NCI-H1436 treated with DMSO at 0.1 percent for 48 hours (cell line): ENCODE measurements around the gene SLC38A1.

Source experiments
- DNase-seq: peaks from one replicate; lab custom pipeline; 2025; lab: John Stamatoyannopoulos, UW

Gene SLC38A1

DNA sequence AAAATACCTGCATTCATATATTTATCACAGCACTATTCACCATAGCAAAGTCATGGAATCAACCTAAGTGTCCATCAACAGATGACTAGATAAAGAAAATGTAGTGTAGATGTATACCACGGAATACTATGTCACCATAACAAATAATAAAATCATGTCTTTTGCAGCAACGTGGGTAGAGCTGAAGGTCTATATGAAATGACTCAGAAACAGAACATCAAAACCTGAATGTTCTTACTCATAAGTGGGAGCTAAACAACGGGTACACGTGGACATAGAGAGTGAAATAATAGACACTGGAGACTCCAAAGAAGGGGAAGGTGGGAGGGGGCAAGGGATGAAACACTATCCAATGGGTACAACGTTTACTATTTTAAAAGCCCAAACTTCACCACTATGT, 37.9 kb downstream of the SLC38A1 start:
- no peak for DNase-seq

- DNase-seq = no peak
These were observed 38.5 kb downstream of the SLC38A1 start for GRCh38 chr12:46230306-46230705.

- DNase-seq = no peak
These were observed 41.2 kb downstream of the SLC38A1 start for GRCh38 chr12:46227616-46228015.

DNA sequence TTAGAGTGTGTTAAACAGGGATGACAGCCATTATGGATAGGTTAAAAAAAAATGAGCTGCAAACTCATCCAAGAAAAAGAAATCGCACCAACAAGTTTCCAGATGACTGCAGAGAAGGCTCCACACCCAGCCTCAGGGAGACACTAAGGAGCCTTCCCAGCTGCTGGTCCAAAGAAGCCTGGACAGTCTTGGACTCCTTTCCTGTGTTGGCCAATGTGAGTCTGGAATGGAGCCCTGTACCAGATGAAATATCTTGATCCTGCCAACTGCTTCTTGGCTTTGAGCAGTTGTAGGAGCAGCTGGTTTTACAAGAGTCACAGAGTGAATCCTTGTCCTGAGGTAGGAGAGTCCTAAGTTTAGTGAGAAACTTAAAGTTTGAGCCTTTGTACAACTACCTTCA, 44.5 kb downstream of the SLC38A1 start:
- DNase-seq = no peak

DNA sequence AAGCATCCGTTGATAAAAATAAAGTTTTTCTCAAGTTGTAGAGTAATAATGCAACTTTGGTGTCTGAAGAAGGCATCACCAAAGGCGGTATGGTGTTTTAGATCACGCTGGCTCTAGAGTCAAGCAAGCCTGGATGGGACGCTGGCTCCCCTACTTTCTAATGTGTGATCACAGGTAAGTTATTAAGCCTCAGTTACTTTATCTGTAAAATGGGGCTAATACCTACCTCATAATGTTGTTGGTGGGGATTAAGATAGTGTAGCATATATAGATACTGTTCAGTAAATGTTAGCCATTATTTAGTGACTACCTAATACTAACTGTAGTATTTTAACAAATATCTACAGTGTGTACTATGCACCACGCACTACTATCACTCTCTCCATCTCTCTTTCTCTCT, 45.8 kb downstream of the SLC38A1 start:
- no peak for DNase-seq

DNA sequence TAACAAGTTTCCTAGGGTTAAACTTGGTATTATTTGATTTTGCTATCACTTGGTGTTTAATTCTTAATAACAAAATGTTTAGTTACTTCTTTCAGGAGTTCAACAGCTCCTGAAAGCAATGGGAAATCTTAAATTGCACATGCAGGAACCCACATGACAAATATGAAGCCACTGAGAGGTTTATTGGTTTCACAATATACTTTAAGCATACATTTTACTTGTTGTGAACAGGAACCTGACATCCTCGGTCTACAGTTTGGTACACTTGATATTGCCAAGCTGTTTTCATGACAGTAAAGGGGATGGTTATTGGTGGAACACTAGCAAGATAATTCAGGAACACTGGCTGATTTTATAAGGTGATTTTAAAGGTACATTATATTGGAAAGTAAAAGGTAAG, 46.2 kb downstream of the SLC38A1 start:
- no peak for DNase-seq

DNA sequence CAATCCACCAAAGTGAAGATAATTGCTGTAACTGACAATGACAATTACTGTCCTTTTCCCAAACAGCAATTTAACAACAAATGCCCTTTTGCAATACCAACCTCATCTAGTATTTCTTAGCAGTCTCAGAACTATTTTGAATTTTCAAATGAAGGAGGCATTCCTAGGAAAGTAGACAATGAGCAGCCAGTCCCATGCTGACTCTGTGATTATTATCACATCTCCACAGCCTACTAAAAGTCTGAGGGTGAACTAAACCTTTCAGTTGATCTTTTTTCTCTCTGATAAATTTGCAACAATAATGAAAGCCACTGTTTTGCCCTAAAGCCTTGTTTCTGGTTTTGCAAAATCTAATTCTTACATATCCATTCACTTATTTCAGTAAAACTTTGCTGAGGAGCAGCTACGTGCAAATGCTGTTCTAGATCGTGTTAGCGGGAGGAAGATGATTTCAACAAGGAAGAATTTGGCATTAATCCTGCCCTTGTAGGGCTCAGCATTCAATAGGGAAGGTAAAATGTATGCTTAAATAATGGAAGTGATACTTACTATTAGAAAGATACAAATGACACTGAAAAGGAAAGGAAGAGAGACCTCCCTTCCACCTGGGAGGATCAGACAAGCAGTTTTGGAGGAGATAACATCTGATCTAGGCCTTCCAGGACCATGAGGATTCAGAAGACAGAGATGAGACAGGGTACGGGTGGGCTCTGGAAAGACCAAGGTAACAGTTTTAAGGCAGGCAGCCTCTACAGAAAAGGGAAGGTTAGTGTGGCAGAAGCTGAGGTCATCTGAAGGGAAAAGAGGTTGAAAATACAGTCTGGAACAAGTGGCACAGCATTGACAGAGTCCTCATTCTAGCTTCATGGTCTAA, 47.4 kb downstream of the SLC38A1 start:
- DNase-seq = no peak

- no peak for DNase-seq
These were observed 48.8 kb downstream of the SLC38A1 start for GRCh38 chr12:46219877-46220655.

GRCh38 chr12:46219132-46219876, 49.5 kb downstream of the SLC38A1 start:
- no peak for DNase-seq

DNA sequence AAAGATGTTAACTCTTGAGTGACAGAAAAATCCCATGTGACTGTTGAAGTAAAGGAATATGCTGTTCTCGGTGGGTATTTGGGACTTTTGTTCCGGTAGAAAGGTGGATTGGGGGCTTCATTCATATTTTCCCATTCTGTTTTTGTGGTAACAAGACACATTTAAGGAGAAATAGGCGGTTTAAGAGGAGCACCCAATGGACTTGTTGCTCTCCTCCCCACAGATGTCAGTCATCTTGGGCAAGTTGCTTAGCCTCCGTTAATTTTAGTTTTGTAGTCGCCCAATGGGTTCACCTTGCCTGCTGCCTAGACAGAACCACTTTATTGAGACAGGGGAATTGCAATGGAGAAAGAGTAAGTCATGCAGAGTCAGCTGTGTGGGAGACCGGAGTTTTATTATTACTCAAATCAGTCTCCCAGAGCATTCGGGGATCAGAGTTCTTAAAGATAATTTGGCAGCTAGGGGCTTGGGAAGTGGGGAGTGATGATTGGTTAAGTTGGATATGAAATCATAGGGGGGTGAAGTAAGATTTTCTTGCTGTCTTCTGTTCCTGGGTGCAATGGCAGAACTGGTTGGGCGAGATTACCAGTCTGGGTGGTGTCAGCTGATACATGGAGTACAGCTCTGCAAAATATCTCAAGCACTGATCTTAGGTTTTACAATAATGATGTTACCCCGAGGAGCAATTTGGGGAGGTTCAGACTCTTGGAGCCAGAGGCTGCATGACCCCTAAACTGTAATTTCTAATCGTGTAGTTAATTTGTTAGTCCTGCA, 50.3 kb downstream of the SLC38A1 start:
- no peak for DNase-seq

DNA sequence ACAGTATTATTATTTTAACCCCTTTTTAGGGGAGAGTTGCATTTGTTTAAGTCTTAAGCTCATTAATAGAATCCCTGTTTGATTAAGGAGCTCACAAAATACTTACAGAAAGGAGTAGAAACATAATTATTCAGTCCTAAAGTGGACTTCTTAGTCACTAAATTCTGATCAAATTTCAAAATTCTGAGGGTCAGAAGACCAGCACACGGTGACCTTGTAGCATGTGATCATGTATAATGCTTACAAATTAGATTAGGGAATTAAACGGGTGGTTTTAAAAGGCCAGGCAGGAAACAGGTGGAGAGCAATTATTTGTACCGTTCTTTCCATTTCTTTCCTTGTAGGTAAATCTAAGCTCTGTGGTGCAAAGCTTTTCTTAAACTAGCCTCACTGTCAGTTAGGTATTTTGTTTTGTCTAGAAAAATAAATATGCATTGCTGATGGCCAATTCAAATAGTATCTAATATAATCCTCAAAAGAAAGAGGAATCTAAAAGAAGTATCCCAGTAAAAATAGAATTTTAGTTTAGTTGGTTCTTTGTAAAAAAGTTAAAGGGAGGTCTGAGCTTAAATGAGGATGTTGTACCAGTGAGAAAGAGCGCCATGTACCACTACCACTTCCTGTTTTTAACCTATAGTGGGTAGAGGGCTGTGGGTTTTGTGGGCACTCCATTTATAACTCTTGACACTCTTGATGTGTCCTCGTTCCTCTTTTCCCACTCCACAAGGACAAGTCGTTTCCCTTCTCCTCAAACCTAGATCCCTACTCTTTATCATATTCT, 51.1 kb downstream of the SLC38A1 start:
- no peak for DNase-seq

DNA sequence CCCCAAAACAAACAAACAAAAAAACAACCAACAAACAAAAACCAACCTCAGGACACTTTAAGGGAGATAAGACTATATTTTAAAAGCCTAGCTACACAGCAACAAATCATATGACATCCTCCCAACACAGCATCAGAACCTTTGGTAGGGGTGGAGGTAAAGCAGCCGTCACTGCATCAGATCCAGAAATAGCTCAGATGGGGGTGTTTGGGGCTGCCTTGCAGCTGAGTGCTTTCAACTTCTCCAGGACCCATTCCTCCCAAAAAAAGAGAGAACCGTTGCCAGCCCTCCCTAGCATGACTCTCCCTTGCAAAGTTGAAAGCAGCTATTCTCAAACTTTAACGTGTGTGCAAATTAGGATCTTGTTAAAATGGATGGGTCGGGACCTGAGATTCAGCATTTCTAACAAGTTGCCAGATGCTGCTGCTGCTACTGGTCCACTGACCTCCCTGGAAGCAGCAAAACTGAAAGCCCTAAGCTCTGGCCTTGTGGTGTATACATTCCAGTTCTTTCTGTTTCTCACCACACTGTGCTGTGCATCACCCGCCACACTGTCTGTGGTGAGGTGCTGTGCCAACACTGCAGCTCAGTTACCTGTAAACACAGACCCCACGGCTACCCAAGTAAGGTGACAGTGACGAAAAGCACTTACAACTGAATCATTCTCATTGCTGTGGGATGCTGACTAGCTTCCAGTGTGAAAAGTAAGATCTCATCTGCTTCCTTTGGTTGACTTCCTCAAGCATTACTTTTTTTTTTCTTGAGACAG, 54.0 kb downstream of the SLC38A1 start:
- no peak for DNase-seq

DNA sequence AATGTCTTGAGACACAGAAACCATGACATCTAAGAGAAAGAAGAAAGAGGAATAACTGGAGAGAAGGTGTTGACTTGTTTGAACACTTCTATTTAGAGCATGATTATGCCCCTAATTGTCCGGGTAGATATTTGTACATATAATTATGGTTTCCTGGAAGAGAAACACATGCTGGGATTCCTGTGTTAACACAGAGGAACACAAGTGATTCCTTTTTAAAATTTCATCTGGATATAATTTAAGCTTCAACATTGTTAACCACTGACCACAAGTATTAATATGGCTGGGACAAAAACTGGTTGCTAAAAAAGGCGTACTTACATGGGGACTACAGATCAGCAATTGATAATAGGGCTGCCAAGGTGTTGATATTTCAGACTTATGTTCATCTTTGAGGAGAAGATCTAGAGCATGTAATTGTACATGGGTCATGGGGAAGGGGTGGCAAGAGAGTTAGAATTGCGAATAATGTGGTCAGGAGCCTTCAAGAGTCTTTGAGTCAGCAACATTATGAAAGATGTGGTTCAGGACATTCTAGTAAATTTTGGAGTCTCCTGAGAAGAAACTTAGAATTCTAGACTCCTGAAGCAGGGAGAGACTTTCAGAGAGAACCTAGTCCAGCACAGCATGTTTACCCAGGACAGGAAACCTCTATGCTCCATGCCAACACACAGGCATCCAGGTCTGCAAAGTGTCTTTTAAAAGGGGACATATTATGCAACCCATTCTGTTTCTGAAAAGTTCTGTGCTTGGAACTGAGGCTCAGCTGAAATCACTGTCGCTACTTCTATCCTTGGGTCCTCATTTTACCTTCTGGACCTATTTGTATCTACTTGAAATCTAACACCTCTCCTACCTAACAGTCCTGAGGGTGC, 56.5 kb downstream of the SLC38A1 start:
- no peak for DNase-seq

GRCh38 chr12:46210873-46211439, 57.9 kb downstream of the SLC38A1 start:
- DNase-seq = no peak

- DNase-seq = peak; percentile 69
These were observed 58.6 kb downstream of the SLC38A1 start for GRCh38 chr12:46209914-46210872.

DNA sequence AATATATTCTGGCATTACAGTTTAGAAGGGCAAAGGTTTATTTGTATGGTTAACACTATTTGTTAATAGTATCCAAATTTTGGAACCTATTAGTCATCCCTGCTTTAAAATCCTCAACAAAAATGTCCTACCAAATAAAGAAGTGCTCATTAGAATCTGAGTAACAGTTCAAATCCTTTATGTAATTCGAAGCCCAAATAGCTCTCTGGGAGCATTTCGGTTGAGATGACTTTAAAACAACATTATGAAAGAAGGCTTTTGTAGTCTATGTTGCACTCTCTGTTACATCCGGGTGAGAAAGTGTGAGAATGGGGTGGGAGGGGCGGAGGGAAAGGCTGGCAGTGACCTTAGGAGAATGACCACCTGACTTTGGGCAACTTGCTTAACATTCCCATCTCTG, 59.7 kb downstream of the SLC38A1 start:
- DNase-seq = no peak

GRCh38 chr12:46208370-46208769, 60.5 kb downstream of the SLC38A1 start:
- no peak for DNase-seq

DNA sequence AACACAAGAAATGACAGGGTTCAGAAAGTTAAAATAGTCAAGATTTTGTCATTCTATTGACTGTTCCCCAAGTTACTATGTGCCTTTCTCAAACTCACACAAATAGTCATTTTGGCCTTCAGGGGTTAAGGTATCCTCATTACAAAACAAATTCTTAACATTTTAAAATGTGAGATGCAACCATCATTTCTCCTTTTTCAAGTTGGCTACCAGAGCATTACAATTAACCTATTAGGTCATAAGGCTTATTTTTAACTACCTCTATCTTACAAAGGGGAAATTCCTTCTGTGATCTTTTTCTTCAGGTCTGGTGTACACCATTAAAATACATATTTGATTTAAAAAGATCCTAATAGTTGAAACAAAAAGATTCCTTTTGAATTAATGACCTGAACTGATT, 61.2 kb downstream of the SLC38A1 start:
- no peak for DNase-seq
